NCI-H2107 (cell line): ENCODE measurements around the gene ZC3H12C.
"Not testable (repeated sequence)": the region's sequence is repeated elsewhere in the genome, so short reads cannot be mapped to it uniquely, and the experiment has no call there.

Experiments
- DNase-seq: peaks from one replicate; lab custom pipeline; 2025; lab: John Stamatoyannopoulos, UW

ZC3H12C gene

GRCh38 chr11:110185121-110185591, 92.0 kb downstream of the ZC3H12C start:
- DNase-seq = no peak

- DNase-seq = no peak
These were observed 92.4 kb downstream of the ZC3H12C start for GRCh38 chr11:110185599-110185998.

GRCh38 chr11:110186456-110186855, 93.3 kb downstream of the ZC3H12C start:
- no peak for DNase-seq

- DNase-seq = no peak
These were observed 93.7 kb downstream of the ZC3H12C start for GRCh38 chr11:110186867-110187266.

- DNase-seq = no peak
These were observed 94.5 kb downstream of the ZC3H12C start for GRCh38 chr11:110187731-110188130.

GRCh38 chr11:110190885-110191284, 97.7 kb downstream of the ZC3H12C start:
- no peak for DNase-seq

- not testable (repeated sequence) for DNase-seq
These were observed 99.6 kb downstream of the ZC3H12C start for GRCh38 chr11:110192604-110193282.

- DNase-seq = not testable (repeated sequence)
These were observed 101.1 kb downstream of the ZC3H12C start for GRCh38 chr11:110194211-110194766.

GRCh38 chr11:110196241-110196754, 103.1 kb downstream of the ZC3H12C start:
- DNase-seq = no peak

GRCh38 chr11:110196884-110197420, 103.8 kb downstream of the ZC3H12C start:
- no peak for DNase-seq

GRCh38 chr11:110198031-110198729, 105.0 kb downstream of the ZC3H12C start:
- no peak for DNase-seq

GRCh38 chr11:110199184-110199981, 106.2 kb downstream of the ZC3H12C start:
- DNase-seq = no peak

GRCh38 chr11:110200241-110200640, 107.0 kb downstream of the ZC3H12C start:
- DNase-seq = no peak

- DNase-seq = no peak
These were observed 107.6 kb downstream of the ZC3H12C start for GRCh38 chr11:110200836-110201235.

GRCh38 chr11:110207123-110207522, 113.9 kb downstream of the ZC3H12C start:
- DNase-seq = no peak

- not testable (repeated sequence) for DNase-seq
These were observed 115.6 kb downstream of the ZC3H12C start for GRCh38 chr11:110208678-110209312.

GRCh38 chr11:110209313-110209694, 116.1 kb downstream of the ZC3H12C start:
- DNase-seq = not testable (repeated sequence)

GRCh38 chr11:110217223-110217877, 124.2 kb downstream of the ZC3H12C start:
- DNase-seq = no peak

GRCh38 chr11:110217936-110218335, 124.7 kb downstream of the ZC3H12C start:
- no peak for DNase-seq

- DNase-seq = no peak
These were observed 126.0 kb downstream of the ZC3H12C start for GRCh38 chr11:110219006-110219785.
